Pancreas (tissue), 10 donors: ENCODE measurements around the gene SEC23A. TPM values are rescaled to one million over a fixed set of nuclear protein-coding genes. Genes with fewer than 3 reads are reported as not detected.
"Not testable (repeated sequence)": the region's sequence is repeated elsewhere in the genome, so short reads cannot be mapped to it uniquely, and the experiment has no call there.

Source experiments
- ATAC-seq, 4 donors: fragments of 200-7000 bp; cut with Tn5 transposase; one replicate each; pipeline versions ENCODE4 v1.8.0 to v1.9.1; 2020; ENCODE audit warnings: mild to moderate bottlenecking in 4 of 4, moderate library complexity in 4 of 4
- DNase-seq, 6 donors: peaks; one replicate each; pipeline ENCODE4 v3.0.0-alpha.2; 2020
- FAIRE-seq: peaks from 2 replicates; lab custom pipeline; 2012; peaks lifted over from hg19 to GRCh38; lab: Jason Lieb, UNC
- H3K27ac ChIP-seq, 4 donors: fragments of 200-600 bp; sonication (generic); 1 replicate in 3 of 4; 2 replicates in 1 of 4; pipeline versions ENCODE4 v1.5.0 to v1.8.0; 2020
- H3K27me3 ChIP-seq, 4 donors: fragments of 200-600 bp; one replicate each; pipeline ENCODE4 v1.8.0; 2021
- H3K36me3 ChIP-seq, 3 donors: fragments of 200-600 bp; sonication (generic) in 1 of 3; one replicate each; pipeline versions ENCODE4 v1.5.0 to v1.8.0; 2020 to 2021
- H3K4me1 ChIP-seq, 3 donors: fragments of 200-600 bp; one replicate each; pipeline ENCODE4 v1.8.0; 2021
- H3K4me3 ChIP-seq, 4 donors: fragments of 200-600 bp; sonication (generic) in 2 of 4; one replicate each; pipeline versions ENCODE4 v1.5.0 to v1.8.0; 2020 to 2021
- H3K9me3 ChIP-seq, 4 donors: fragments of 200-600 bp; one replicate each; pipeline ENCODE4 v1.8.0; 2021
- CTCF ChIP-seq, 4 donors: fragments of 200-600 bp; sonication (generic) in 3 of 4; IDR thresholded peaks; one replicate each; pipeline versions ENCODE4 v1.5.0 to v1.8.0; 2021; ENCODE audit warnings: antibody characterized with exemption in 4 of 4
- WGBS, 2 donors: extraction: QIAGEN DNeasy Blood & Tissue Kit; methylation state at CpG; one replicate each; pipeline ENCODE4 v1.1.7; 2013; 5-methylcytosine and 5-hydroxymethylcytosine counted together
- intact Hi-C, 3 donors: fragments of 100-400 bp; cut with DNase I; formaldehyde crosslinking; loops; one replicate each; pipeline versions ENCODE4 v1.11.1 to v1.14.2; 2022
- polyA plus RNA-seq, 2 donors: library from polyadenylated mRNA; stranded (reverse); fragments of 200-250 nt; gene quantifications; one replicate each; pipeline ENCODE4 v1.2.3, GENCODE V29; 2013
- total RNA-seq, 6 donors: library from RNA; stranded (reverse); fragmentation: NEBNext Ultra II Directional in 4 of 6; extraction: Animal tissue kit (Norgen Biotek cat#: 25700) in 4 of 6; gene quantifications; one replicate each; pipeline versions ENCODE4 v1.2.1 to v1.2.4, GENCODE V29; 2021 to 2023
- donor health status: healthy with polysubstance abuse.
- donor health status: DM: no; HTN: no; CAD: no; lungs with moderate emphysema.
- donor health status: DM: no; HTN: no; CAD: no.
- donor health status: control.
- donor health status: control.
- donor health status: Bipolar disorder and iron deficiency.
- donor health status: DM: yes; HTN: yes; CAD: no.
- donor health status: DM: no; HTN: no; CAD: no.
- donor health status: DM: no; HTN: no; CAD: no.
- donor health status: DM: yes; HTN: yes; CAD: no.

The SEC23A gene
- total and polyA plus RNA-seq, 8 donors = 7.6 to 19.7 (median 9.9) TPM

DNA sequence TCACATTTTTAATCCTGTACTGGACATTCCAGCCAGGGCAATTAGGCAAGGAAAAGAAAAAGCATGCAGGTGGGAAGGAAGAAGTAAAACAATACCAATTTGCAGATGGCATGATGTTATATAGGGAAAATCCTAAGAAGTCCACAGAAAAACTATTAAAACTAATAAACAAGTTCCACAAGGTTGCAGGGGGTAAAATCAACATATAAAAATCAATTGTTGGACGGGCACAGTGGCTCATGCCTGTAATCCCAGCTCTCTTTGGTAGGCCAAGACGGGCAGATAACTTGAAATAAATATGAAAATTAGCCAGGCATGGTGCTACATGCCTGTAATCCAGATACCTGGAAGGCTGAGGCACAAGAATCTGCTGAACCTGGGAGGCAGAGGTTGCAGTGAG lies 31.9 kb downstream of the SEC23A start:
- FAIRE-seq = no peak
- peaks cover 0 to 40% (median 4%) of the 10 kb centered on the region in 3 donors for H3K36me3 ChIP-seq
- H3K27me3 ChIP-seq = no peaks in the 10 kb centered on the region
- no peak overlapping the region for H3K27ac ChIP-seq
- H3K9me3 ChIP-seq = no peaks in the 10 kb centered on the region
- TF ChIP-seq CTCF (IDR thresholded peaks at IDR 0.05) = no peak
- no peak for DNase-seq
- H3K4me1 ChIP-seq = no peaks in the 10 kb centered on the region
- intact Hi-C loops = no loop called here
- no peak overlapping the region for H3K4me3 ChIP-seq
- peak in 1 of 4 donors; percentile 44 for ATAC-seq
- 58% methylated on average over 2 of the region's 2 CpGs for WGBS, 2 donors

DNA sequence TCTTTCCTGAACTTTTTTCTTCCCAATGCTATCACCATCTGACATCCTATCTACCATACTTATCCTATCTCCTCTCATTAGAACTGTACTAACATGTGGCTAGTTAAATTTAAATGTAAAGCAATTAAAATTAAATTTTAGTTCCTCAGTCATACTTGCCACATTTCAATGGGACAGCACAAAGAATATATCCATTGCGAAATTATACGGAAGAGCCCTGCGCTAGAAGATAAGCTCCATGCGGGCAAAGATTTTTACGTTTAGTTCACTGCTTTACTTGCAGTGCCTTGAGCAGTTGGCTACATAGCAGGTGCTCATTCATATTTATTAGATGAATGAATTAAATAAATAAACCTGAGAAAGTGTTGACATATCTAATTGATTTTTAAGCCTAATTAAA lies 33.1 kb downstream of the SEC23A start:
- 98% methylated on average over 5 of the region's 5 CpGs for WGBS, 2 donors
- TF ChIP-seq CTCF (IDR thresholded peaks at IDR 0.05) = no peak

DNA sequence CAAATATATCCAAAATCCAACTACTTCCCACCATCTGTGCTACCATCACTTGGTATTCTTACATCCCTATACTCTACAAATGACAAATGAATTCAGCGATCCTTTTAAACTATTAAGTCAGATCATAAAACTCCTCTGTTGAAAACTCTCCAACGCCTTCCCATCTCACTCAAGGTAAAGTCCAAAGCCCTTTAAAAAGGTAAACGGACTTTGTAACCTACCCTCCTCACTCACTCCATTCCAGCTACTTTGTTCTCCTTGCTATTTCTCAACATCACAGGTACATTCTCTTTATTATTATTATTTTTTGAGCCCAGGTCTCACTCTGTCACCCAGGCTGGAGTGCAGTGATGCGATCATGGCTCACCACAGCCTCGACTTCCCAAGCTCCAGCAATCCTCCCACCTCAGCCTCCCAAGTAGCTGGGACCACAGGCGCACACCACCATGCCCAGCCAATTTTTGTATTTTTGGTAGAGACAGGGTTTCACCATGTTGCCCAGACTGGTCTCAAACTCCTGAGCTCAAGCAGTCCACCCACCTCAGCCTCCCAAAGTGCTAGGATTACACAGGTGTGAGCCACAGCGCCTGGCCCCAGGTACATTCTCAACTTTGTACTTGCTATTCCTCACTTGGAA lies 33.7 kb downstream of the SEC23A start:
- FAIRE-seq, H3K4me1 ChIP-seq, H3K9me3 ChIP-seq, intact Hi-C loops, H3K27ac ChIP-seq, DNase-seq, H3K4me3 ChIP-seq, ATAC-seq, H3K27me3 ChIP-seq: not testable (repeated sequence)
- 95 to 97% methylated on average over 7 of the region's 7 CpGs for WGBS, 2 donors
- H3K36me3 ChIP-seq = peaks cover 0 to 38% (median 1%) of the 10 kb centered on the region in 3 donors

More for the DNA sequence above, 33.1 kb downstream of the SEC23A start:
- Histone ChIP-seq H3K36me3 (peaks cover 0 to 34% (median 4%) of the 10 kb centered on the region in 3 donors), H3K9me3 (no peaks in the 10 kb centered on the region), H3K4me3 (no peak overlapping the region), H3K27ac (no peak overlapping the region), H3K27me3 (no peaks in the 10 kb centered on the region), H3K4me1 (no peaks in the 10 kb centered on the region)
- DNase-seq (no peak), FAIRE-seq (no peak), ATAC-seq (no peak)
- intact Hi-C loops = no loop called here

GRCh38 chr14:39060818-39061437 lies 42.1 kb downstream of the SEC23A start:
- Histone ChIP-seq H3K4me1 (no peaks in the 10 kb centered on the region), H3K27ac (no peak overlapping the region), H3K4me3 (no peak overlapping the region), H3K9me3 (peaks cover 0 to under 1% (median 0%) of the 10 kb centered on the region in 4 donors), H3K27me3 (no peaks in the 10 kb centered on the region), H3K36me3 (peaks cover 0 to 40% (median 0%) of the 10 kb centered on the region in 3 donors)
- ATAC-seq (no peak), DNase-seq (no peak), FAIRE-seq (no peak)
- intact Hi-C loops = no loop called here
- 97 to 98% methylated on average over 4 of the region's 4 CpGs for WGBS, 2 donors
- TF ChIP-seq CTCF (IDR thresholded peaks at IDR 0.05) = no peak

- WGBS, 2 donors = 88% methylated on average over 10 of the region's 10 CpGs
- no peak for FAIRE-seq
- H3K4me1 ChIP-seq = no peaks in the 10 kb centered on the region
Measured at GRCh38 chr14:39055786-39056474, 47.1 kb downstream of the SEC23A start.

DNA sequence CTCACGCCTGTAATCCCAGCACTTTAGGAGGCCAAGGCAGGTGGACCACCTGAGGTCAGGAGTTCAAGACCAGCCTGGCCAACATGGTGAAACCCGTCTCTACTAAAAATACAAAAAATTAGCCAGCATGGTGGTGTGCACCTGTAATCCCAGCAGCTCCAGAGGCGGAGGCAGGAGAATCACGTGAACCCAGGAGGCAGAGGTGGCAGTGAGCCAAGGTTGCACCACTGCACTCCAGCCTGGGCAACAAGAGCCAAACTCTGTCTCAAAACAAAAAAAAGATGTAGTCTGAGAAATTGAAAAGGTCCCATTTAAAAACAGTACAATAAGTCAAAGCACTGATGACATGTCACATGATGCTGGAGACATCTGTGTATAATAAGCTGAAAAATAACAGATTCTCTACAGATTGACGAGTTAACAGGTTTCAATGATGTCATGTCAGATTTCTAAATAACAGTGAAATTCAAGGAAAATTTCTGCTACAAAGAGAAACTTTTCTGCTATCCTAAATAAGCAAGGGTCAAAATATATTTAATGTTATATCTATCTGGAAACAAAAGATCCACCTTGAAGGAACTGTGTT lies 50.1 kb downstream of the SEC23A start:
- H3K36me3 ChIP-seq = peaks cover 0 to 60% (median 10%) of the 10 kb centered on the region in 3 donors
- H3K9me3 ChIP-seq, intact Hi-C loops, DNase-seq, H3K27me3 ChIP-seq, H3K4me1 ChIP-seq, H3K4me3 ChIP-seq, ATAC-seq, H3K27ac ChIP-seq, FAIRE-seq: not testable (repeated sequence)
- WGBS, 2 donors = 84 to 89% methylated on average over 5 of the region's 5 CpGs

More at GRCh38 chr14:39055786-39056474, 47.1 kb downstream of the SEC23A start:
- Histone ChIP-seq H3K4me3 (no peak overlapping the region), H3K36me3 (peaks cover 0 to 55% (median 10%) of the 10 kb centered on the region in 3 donors), H3K27me3 (no peaks in the 10 kb centered on the region), H3K9me3 (peaks cover 0 to 5% (median 0%) of the 10 kb centered on the region in 4 donors), H3K27ac (no peak overlapping the region)
- no peak for TF ChIP-seq CTCF (IDR thresholded peaks at IDR 0.05)
- intact Hi-C loops = no loop called here
- ATAC-seq (no peak), DNase-seq (no peak)
